Islet precursor cell (in vitro differentiated cells): ENCODE measurements around the gene GNA12.

Source experiments
- DNase-seq: peaks from one replicate; pipeline ENCODE4 v3.0.0-alpha.2; 2018

GNA12 gene

GRCh38 chr7:2844153-2845033, at the start of gene GNA12:
GNA12 (minus strand) TSS chr7:2844308; CDS start chr7:2844161, 147 bp downstream.
- peak; percentile 99 for DNase-seq

- no peak for DNase-seq
Measured at GRCh38 chr7:2893411-2893861, 49.3 kb upstream of the GNA12 start.

- no peak for DNase-seq
Measured at GRCh38 chr7:2892549-2892948, 48.4 kb upstream of the GNA12 start.

GRCh38 chr7:2887816-2888215, 43.7 kb upstream of the GNA12 start:
- no peak for DNase-seq

GRCh38 chr7:2886900-2887299, 42.8 kb upstream of the GNA12 start:
- DNase-seq: peak; percentile 82

GRCh38 chr7:2886391-2886790, 42.3 kb upstream of the GNA12 start:
- DNase-seq: peak; percentile 54

GRCh38 chr7:2884161-2884560, 40.1 kb upstream of the GNA12 start:
- no peak for DNase-seq

GRCh38 chr7:2883101-2883500, 39.0 kb upstream of the GNA12 start:
- no peak for DNase-seq

GRCh38 chr7:2882111-2882510, 38.0 kb upstream of the GNA12 start:
- DNase-seq: peak; percentile 46

GRCh38 chr7:2880874-2881533, 36.9 kb upstream of the GNA12 start:
- DNase-seq: peak; percentile 83

- no peak for DNase-seq
Measured at GRCh38 chr7:2880051-2880450, 35.9 kb upstream of the GNA12 start.

- DNase-seq: no peak
Measured at GRCh38 chr7:2879354-2879753, 35.2 kb upstream of the GNA12 start.

GRCh38 chr7:2878306-2878705, 34.2 kb upstream of the GNA12 start:
- no peak for DNase-seq

GRCh38 chr7:2876031-2876731, 32.1 kb upstream of the GNA12 start:
- peak; percentile 73 for DNase-seq

- DNase-seq: peak; percentile 94
Measured at GRCh38 chr7:2873686-2874551, 29.8 kb upstream of the GNA12 start.

- DNase-seq: no peak
Measured at GRCh38 chr7:2873146-2873545, 29.0 kb upstream of the GNA12 start.

GRCh38 chr7:2872296-2872874, 28.3 kb upstream of the GNA12 start:
- DNase-seq: no peak

- peak; percentile 91 for DNase-seq
Measured at GRCh38 chr7:2870471-2870931, 26.4 kb upstream of the GNA12 start.

GRCh38 chr7:2869981-2870380, 25.9 kb upstream of the GNA12 start:
- DNase-seq: no peak

GRCh38 chr7:2866601-2867000, 22.5 kb upstream of the GNA12 start:
- no peak for DNase-seq

GRCh38 chr7:2864999-2865670, 21.0 kb upstream of the GNA12 start:
- DNase-seq: peak; percentile 72
